Kidney (tissue), 14 donors: ENCODE measurements around the gene CD200R1L. TPM values are rescaled to one million over a fixed set of nuclear protein-coding genes. Genes with fewer than 3 reads are reported as not detected.

Experiments used
- DNase-seq, 5 donors: peaks; one replicate each; pipeline ENCODE4 v3.0.0-alpha.2; 2013 to 2020
- FAIRE-seq: peaks from 2 replicates; lab custom pipeline; 2012; peaks lifted over from hg19 to GRCh38; lab: Jason Lieb, UNC
- H3K27ac ChIP-seq, 2 donors: one replicate each; pipeline ENCODE4 v1.7.0; 2013; ENCODE audit warnings: low read depth in 2 of 2, low read length in 2 of 2, inconsistent platforms in 1 of 2
- H3K27me3 ChIP-seq: one replicate; pipeline ENCODE4 v1.7.1; 2013; ENCODE audit warnings: low read length, inconsistent platforms; ENCODE audit not compliant: control insufficient read depth, insufficient read depth
- H3K36me3 ChIP-seq, 3 donors: one replicate each; pipeline versions ENCODE4 v1.7.0 to v1.7.1; 2013; ENCODE audit warnings: low read length in 3 of 3, control low read depth in 1 of 3, inconsistent platforms in 1 of 3; ENCODE audit not compliant: insufficient read depth in 3 of 3, control insufficient read depth in 2 of 3
- H3K4me1 ChIP-seq, 3 donors: one replicate each; pipeline versions ENCODE4 v1.7.0 to v1.7.1; 2013; ENCODE audit warnings: low read length in 3 of 3, inconsistent platforms in 1 of 3, low read depth in 1 of 3; ENCODE audit not compliant: control insufficient read depth in 2 of 3, insufficient read depth in 2 of 3
- H3K4me3 ChIP-seq, 3 donors: one replicate each; pipeline versions ENCODE4 v1.7.0 to v1.8.1; 2013; ENCODE audit warnings: low read length in 3 of 3, control low read depth in 1 of 3, inconsistent platforms in 1 of 3
- H3K9ac ChIP-seq, 3 donors: one replicate each; pipeline versions ENCODE4 v1.7.0 to v1.7.1; 2013; ENCODE audit warnings: low read length in 3 of 3, control low read depth in 1 of 3, inconsistent platforms in 1 of 3
- H3K9me3 ChIP-seq, 3 donors: one replicate each; pipeline versions ENCODE4 v1.7.0 to v1.7.1; 2013; ENCODE audit warnings: low read length in 3 of 3, control low read depth in 1 of 3, inconsistent platforms in 1 of 3; ENCODE audit not compliant: control insufficient read depth in 2 of 3, insufficient read depth in 1 of 3
- intact Hi-C: fragments of 100-400 bp; cut with DNase I; formaldehyde crosslinking; loops from one replicate; pipeline ENCODE4 v1.11.1; 2022
- polyA plus RNA-seq: library from polyadenylated mRNA; stranded (reverse); fragments of 350-450 nt; fragmentation: Illumina TruSeq; extraction: RNeasy Lipid Tissue Mini Kit (QIAGEN cat#74804); gene quantifications from one replicate; pipeline ENCODE4 v1.2.3, GENCODE V29; 2014; ENCODE audit warnings: low read depth, low replicate concordance; ENCODE audit not compliant: insufficient read depth
- total RNA-seq: library from RNA; stranded (reverse); fragmentation: NEBNext Ultra II Directional; extraction: Animal tissue kit (Norgen Biotek cat#: 25700); gene quantifications from one replicate; pipeline ENCODE4 v1.2.1, GENCODE V29; 2021
- TF ChIP-seq, protein P1 (sequence below): IDR thresholded peaks from 3 replicates; pipeline ENCODE4 v1.5.1; 2012; ENCODE audit warnings: mild to moderate bottlenecking, moderate library complexity, borderline replicate concordance; ENCODE audit not compliant: insufficient read depth; ENCODE audit errors: extremely low read depth
- donor health status: control.
- donor health status: control.
- donor health status: control.
- donor health status: control.
- donor health status: control.
- donor health status: DM: yes; HTN: yes; CAD: no.
- donor health status: Normal renal cell carcinoma (clear cell type).

CD200R1L gene
- total and polyA plus RNA-seq, 2 donors from 2014 or later, result not detected

GRCh38 chr3:112777811-112778210, 68.9 kb downstream of the CD200R1L start:
- Histone ChIP-seq H3K27me3 (no peaks in the 10 kb centered on the region), H3K9me3 (no peaks in the 10 kb centered on the region), H3K4me1 (no peaks in the 10 kb centered on the region), H3K4me3 (no peak overlapping the region), H3K9ac (no peak overlapping the region), H3K36me3 (no peaks in the 10 kb centered on the region), H3K27ac (no peak overlapping the region)
- TF ChIP-seq, protein P1, sequence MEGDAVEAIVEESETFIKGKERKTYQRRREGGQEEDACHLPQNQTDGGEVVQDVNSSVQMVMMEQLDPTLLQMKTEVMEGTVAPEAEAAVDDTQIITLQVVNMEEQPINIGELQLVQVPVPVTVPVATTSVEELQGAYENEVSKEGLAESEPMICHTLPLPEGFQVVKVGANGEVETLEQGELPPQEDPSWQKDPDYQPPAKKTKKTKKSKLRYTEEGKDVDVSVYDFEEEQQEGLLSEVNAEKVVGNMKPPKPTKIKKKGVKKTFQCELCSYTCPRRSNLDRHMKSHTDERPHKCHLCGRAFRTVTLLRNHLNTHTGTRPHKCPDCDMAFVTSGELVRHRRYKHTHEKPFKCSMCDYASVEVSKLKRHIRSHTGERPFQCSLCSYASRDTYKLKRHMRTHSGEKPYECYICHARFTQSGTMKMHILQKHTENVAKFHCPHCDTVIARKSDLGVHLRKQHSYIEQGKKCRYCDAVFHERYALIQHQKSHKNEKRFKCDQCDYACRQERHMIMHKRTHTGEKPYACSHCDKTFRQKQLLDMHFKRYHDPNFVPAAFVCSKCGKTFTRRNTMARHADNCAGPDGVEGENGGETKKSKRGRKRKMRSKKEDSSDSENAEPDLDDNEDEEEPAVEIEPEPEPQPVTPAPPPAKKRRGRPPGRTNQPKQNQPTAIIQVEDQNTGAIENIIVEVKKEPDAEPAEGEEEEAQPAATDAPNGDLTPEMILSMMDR, result no peak
- intact Hi-C loops, result no loop called here
- FAIRE-seq (no peak), DNase-seq (no peak)

DNA sequence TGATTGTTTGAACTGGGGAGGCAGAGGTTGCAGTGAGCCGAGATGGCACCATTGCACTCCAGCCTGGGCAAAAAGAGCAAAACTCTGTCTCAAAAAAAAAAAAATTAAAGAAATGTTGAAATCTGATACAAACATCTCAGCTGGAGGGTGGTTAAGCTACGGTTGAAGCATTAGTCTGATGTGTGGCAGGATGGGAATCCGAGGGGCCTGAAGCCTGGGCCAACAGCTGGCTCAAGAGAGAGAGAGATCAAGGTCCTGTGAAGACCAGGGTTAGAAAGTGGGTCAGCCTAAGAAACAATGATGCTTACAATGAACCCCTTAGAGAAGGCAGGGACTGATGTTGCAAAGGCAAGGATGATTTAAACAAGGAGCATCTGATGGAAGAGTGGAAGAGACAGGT, 69.8 kb downstream of the CD200R1L start:
- H3K9me3 ChIP-seq, result no peaks in the 10 kb centered on the region
- no peak overlapping the region for H3K27ac ChIP-seq
- intact Hi-C loops, result no loop called here

DNA sequence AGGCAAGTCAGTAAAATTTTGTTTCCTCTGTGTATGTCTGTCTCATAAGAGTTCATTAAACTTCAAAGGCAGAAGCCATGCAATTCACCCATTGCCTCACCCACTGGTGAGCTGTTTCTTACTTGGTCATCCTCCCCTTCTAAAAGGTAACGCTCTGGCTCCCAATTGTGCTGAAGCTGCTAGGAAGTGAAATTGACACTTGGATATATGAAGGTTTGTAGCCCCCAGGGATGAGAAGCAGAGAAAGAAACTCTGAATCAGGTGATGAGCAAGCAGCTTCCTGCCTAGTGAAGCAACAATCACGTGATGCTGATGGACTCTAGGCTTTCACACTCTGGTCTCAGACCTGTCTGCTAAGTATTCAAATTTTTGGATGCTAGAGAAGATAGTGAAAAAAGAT, 70.7 kb downstream of the CD200R1L start:
- no peaks in the 10 kb centered on the region for H3K9me3 ChIP-seq
- H3K36me3 ChIP-seq, result no peaks in the 10 kb centered on the region
- H3K27me3 ChIP-seq, result no peaks in the 10 kb centered on the region
- intact Hi-C loops, result no loop called here
- no peaks in the 10 kb centered on the region for H3K4me1 ChIP-seq
- DNase-seq (no peak), FAIRE-seq (no peak)
- H3K9ac ChIP-seq, result no peak overlapping the region
- no peak overlapping the region for H3K4me3 ChIP-seq
- TF ChIP-seq, protein P1, result no peak
- no peak overlapping the region for H3K27ac ChIP-seq

More for the DNA sequence above, 69.8 kb downstream of the CD200R1L start:
- no peaks in the 10 kb centered on the region for H3K36me3 ChIP-seq
- TF ChIP-seq, protein P1, result no peak
- no peaks in the 10 kb centered on the region for H3K27me3 ChIP-seq
- H3K4me3 ChIP-seq, result no peak overlapping the region
- H3K4me1 ChIP-seq, result no peaks in the 10 kb centered on the region
- DNase-seq, result no peak
- no peak overlapping the region for H3K9ac ChIP-seq
- FAIRE-seq, result no peak
